Measurements from ENCODE around the gene AUTS2. TPM values are rescaled to one million over a fixed set of nuclear protein-coding genes. Genes with fewer than 3 reads are reported as not detected.
A peak's percentile ranks its signal among the peaks of the same experiment; 100 is the strongest.
"Not testable (repeated sequence)": the region's sequence is repeated elsewhere in the genome, so short reads cannot be mapped to it uniquely, and the experiment has no call there.

AUTS2 gene
- total and polyA plus RNA-seq, 2 experiments from 2014 or later = 32.0 to 91.0 TPM

- TF ChIP-seq ZNF462 (CRISPR knock-in tag; IDR thresholded peaks at IDR 0.05) (no peak), STAT1 (IDR thresholded peaks at IDR 0.05; ENCODE audit: unreplicated experiment) (no peak), ZNF114 (CRISPR knock-in tag; IDR thresholded peaks at IDR 0.05) (no peak)
- TF ChIP-seq, protein P1, sequence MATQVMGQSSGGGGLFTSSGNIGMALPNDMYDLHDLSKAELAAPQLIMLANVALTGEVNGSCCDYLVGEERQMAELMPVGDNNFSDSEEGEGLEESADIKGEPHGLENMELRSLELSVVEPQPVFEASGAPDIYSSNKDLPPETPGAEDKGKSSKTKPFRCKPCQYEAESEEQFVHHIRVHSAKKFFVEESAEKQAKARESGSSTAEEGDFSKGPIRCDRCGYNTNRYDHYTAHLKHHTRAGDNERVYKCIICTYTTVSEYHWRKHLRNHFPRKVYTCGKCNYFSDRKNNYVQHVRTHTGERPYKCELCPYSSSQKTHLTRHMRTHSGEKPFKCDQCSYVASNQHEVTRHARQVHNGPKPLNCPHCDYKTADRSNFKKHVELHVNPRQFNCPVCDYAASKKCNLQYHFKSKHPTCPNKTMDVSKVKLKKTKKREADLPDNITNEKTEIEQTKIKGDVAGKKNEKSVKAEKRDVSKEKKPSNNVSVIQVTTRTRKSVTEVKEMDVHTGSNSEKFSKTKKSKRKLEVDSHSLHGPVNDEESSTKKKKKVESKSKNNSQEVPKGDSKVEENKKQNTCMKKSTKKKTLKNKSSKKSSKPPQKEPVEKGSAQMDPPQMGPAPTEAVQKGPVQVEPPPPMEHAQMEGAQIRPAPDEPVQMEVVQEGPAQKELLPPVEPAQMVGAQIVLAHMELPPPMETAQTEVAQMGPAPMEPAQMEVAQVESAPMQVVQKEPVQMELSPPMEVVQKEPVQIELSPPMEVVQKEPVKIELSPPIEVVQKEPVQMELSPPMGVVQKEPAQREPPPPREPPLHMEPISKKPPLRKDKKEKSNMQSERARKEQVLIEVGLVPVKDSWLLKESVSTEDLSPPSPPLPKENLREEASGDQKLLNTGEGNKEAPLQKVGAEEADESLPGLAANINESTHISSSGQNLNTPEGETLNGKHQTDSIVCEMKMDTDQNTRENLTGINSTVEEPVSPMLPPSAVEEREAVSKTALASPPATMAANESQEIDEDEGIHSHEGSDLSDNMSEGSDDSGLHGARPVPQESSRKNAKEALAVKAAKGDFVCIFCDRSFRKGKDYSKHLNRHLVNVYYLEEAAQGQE (IDR thresholded peaks at IDR 0.05; ENCODE audit: unreplicated experiment) = no peak
These were observed 1212.4 kb downstream of the AUTS2 start (continued) for GRCh38 chr7:70810558-70811139.

DNA sequence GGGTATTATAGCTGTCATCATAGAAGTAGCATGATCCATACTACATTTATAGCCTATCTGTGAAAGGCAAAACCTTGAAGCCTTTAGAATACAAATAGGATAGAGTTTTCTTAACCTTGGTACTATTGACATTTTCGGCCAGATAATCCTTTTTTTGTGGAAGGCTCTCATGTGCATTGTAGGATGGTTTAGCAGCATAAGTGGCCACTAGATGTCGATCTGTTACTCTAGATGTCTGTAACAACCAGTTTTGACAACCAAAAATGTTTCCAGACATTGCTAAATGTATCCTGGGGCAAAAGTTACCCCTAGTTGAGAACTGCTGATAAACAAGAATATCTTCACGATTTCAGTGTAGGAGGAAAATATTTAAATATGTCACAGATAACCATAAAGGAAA lies 1214.2 kb downstream of the AUTS2 start:
- no peaks in the 10 kb centered on the region for H4K20me1 ChIP-seq (replicated peaks; ENCODE audit: insufficient read depth)
- H3K27ac Mint-ChIP-seq = no peak overlapping the region
- H3K4me1 ChIP-seq (ENCODE audit: insufficient read depth) = no peaks in the 10 kb centered on the region
- no peak overlapping the region for H3K4me2 ChIP-seq
- H3K9me2 ChIP-seq (ENCODE audit: insufficient read depth) = no peaks in the 10 kb centered on the region
- peaks cover 3% of the 10 kb centered on the region for H3K27me3 Mint-ChIP-seq (ENCODE audit: insufficient read depth, low read depth, poor library complexity)
- no peaks in the 10 kb centered on the region for H3K27me3 ChIP-seq (ENCODE audit: insufficient read depth)
- H3K79me2 ChIP-seq (replicated peaks; ENCODE audit: insufficient read depth) = no peaks in the 10 kb centered on the region
- H3K4me1 Mint-ChIP-seq = peaks cover 5% of the 10 kb centered on the region; the same call in 1 of the 3 replicates
- no peaks in the 10 kb centered on the region for H3F3A ChIP-seq (replicated peaks; ENCODE audit: low read depth)
- DNase-seq (ENCODE audit: low spot score) (peak; percentile 67), ATAC-seq (peak; percentile 50; the same call in 2 of the 3 replicates)
- no peak overlapping the region for H3K27ac ChIP-seq (ENCODE audit: low read depth)
- no peaks in the 10 kb centered on the region for H3K36me3 ChIP-seq (ENCODE audit: insufficient read depth)
- no peak overlapping the region for H3K4me3 ChIP-seq
- TF ChIP-seq STAT1 (IDR thresholded peaks at IDR 0.05; ENCODE audit: unreplicated experiment) (no peak), CTCF (conservative IDR thresholded peaks at IDR 0.05; ENCODE audit: low read depth in 2 of 2) (peak; percentile 80 to 81)
- H2AFZ ChIP-seq = no peak overlapping the region
- no peak overlapping the region for H3K4me3 Mint-ChIP-seq
- H3K9me3 Mint-ChIP-seq = peaks cover 4% of the 10 kb centered on the region; the same call in 1 of the 3 replicates
- 0 out of 3 replicates have a peak, but pooled peaks cover 2% of the 10 kb centered on the region for H3K36me3 Mint-ChIP-seq (ENCODE audit: low read depth)

DNA sequence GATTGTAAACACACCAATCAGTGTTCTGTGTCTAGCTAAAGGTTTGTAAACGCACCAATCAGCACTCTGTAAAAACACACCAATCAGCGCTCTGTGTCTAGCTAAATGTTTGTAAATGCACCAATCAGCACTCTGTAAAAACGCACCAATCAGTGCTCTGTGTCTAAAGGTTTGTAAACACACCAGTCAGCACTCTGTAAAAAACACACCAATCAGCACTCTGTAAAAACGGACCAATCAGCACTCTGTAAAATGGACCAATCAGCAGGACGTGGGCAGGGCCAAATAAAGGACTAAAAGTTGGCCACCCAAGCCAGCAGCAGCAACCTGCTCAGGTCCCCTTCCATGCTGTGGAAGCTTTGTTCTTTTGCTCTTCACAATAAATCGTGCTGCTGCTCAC lies 1224.2 kb downstream of the AUTS2 start:
- not testable (repeated sequence) for DNase-seq (ENCODE audit: low spot score); H3K9me2 ChIP-seq (ENCODE audit: insufficient read depth); H3K4me2 ChIP-seq; H3F3A ChIP-seq (replicated peaks; ENCODE audit: low read depth); H3K4me1 Mint-ChIP-seq; ATAC-seq; H3K79me2 ChIP-seq (replicated peaks; ENCODE audit: insufficient read depth); H3K4me3 Mint-ChIP-seq; H2AFZ ChIP-seq; H3K4me3 ChIP-seq; H3K4me1 ChIP-seq (ENCODE audit: insufficient read depth); H3K27ac Mint-ChIP-seq; H3K36me3 Mint-ChIP-seq (ENCODE audit: low read depth); H3K27me3 Mint-ChIP-seq (ENCODE audit: insufficient read depth, low read depth, poor library complexity); H4K20me1 ChIP-seq (replicated peaks; ENCODE audit: insufficient read depth); H3K36me3 ChIP-seq (ENCODE audit: insufficient read depth); H3K27ac ChIP-seq (ENCODE audit: low read depth); H3K27me3 ChIP-seq (ENCODE audit: insufficient read depth)
- H3K9me3 Mint-ChIP-seq = peaks cover 37% of the 10 kb centered on the region

All from GM23338 (cell line).